ENCODE data around the gene PTCD2.
A peak's percentile ranks its signal among the peaks of the same experiment; 100 is the strongest.
"Not testable (repeated sequence)": the region's sequence is repeated elsewhere in the genome, so short reads cannot be mapped to it uniquely, and the experiment has no call there.

PTCD2 gene

GRCh38 chr5:72298136-72298535 is 22.0 kb upstream of the PTCD2 start:
- not testable (repeated sequence) for DNase-seq (ENCODE audit: low read depth, low spot score)

- no peak for DNase-seq (ENCODE audit: low read depth, low spot score)
Observed at GRCh38 chr5:72298711-72299110, 21.5 kb upstream of the PTCD2 start.

GRCh38 chr5:72300590-72301339 is 19.4 kb upstream of the PTCD2 start:
- no peak for DNase-seq (ENCODE audit: low read depth, low spot score)

- no peak for DNase-seq (ENCODE audit: low read depth, low spot score)
Observed at GRCh38 chr5:72301557-72301956, 18.6 kb upstream of the PTCD2 start.

- no peak for DNase-seq (ENCODE audit: low read depth, low spot score)
Observed at GRCh38 chr5:72302171-72302570, 18.0 kb upstream of the PTCD2 start.

GRCh38 chr5:72305194-72306142 is 14.7 kb upstream of the PTCD2 start:
- DNase-seq (ENCODE audit: low read depth, low spot score), result no peak

- no peak for DNase-seq (ENCODE audit: low read depth, low spot score)
Observed at GRCh38 chr5:72307573-72307967, 12.6 kb upstream of the PTCD2 start.

GRCh38 chr5:72307968-72308852 is 12.0 kb upstream of the PTCD2 start:
- peak; percentile 94 for DNase-seq (ENCODE audit: low read depth, low spot score)

GRCh38 chr5:72308853-72309191 is 11.4 kb upstream of the PTCD2 start:
- DNase-seq (ENCODE audit: low read depth, low spot score), result no peak

DNA sequence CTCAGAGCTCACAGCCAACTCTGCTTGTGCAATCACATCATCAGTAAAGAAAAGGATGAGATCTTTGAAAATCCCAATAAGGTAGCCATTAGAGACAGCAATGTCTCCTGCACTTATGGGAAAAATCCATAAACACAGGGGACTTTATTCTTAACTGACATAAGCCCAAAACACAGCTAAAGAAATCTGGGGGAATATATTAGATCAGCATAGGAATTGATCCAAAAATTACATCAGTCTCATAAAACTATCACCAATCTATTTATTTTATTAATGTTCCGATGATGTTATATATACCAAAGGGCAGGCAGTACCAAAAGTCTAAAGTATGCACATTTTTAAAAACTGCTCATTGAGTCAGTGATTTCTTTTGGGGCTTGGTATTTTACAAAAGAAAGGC is 7.0 kb upstream of the PTCD2 start:
- no peak for DNase-seq (ENCODE audit: low read depth, low spot score)

DNA sequence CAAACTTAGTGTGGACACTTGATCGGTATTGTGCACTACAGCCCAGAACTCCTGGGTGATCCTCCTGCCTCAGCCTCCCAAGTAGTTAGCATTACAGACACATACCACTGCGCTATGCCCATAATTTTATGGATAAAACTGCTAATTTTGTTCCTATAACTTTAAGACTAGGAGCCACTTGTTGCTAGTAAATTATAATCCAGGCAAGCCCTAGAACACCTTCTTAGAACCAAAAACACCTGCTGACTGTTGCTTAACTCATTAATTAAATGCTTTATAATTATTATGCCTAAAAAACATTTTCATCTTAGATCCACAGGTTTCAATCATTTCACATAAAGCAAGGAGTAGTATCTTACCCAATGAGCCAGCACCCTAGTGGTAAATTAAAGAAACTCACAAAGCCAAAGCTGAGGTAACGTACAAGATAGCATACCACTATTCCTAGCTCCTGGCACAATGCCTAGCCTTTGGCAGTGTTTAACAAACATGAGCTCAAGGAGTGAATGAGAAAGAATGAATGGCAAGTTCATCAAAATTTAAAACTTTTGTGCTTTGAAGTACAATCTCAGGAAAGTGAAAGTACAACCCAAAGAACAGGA is 5.5 kb upstream of the PTCD2 start:
- DNase-seq (ENCODE audit: low read depth, low spot score), result no peak

- DNase-seq (ENCODE audit: low read depth, low spot score), result not testable (repeated sequence)
Observed at GRCh38 chr5:72319435-72319975, 668 bp upstream of the PTCD2 start.

GRCh38 chr5:72324189-72324825 is 4.1 kb downstream of the PTCD2 start:
- DNase-seq (ENCODE audit: low read depth, low spot score), result no peak

DNA sequence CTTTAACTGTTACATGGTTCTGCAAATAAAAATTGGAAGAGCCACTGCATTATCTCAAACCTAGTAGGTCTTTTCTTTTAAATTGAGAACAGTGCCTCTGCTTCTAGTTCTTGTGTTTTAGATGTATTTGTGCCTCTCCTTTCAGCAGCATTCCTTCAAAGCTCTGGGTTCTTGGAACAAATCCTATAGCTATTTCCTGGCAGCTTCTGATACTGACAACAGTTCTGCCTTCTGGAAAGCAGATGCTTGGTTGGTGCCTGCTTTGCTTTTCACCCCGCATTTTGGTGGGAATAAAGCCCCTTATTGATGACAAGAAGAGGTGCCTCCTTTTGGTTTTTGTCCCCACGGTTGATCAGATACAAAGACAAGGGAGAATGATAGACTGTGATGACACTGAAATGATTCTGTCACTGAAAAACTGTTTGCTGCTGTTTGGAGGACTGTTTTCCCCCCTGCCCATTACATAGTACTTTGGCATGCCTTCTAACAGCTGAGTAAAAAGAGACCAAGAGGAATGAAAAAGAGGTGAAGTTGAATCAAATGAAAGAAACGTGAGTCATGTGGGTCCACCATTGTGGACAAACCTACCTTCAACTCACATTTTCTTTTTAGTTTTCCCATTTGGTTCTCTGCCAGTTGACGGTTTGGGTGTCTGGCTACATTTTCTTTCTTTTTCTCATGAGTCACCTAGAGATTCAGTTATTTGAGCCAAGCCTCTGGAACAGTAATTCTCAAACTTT is 5.6 kb downstream of the PTCD2 start:
- no peak for DNase-seq (ENCODE audit: low read depth, low spot score)

GRCh38 chr5:72326306-72326649 is 6.1 kb downstream of the PTCD2 start:
- no peak for DNase-seq (ENCODE audit: low read depth, low spot score)

DNA sequence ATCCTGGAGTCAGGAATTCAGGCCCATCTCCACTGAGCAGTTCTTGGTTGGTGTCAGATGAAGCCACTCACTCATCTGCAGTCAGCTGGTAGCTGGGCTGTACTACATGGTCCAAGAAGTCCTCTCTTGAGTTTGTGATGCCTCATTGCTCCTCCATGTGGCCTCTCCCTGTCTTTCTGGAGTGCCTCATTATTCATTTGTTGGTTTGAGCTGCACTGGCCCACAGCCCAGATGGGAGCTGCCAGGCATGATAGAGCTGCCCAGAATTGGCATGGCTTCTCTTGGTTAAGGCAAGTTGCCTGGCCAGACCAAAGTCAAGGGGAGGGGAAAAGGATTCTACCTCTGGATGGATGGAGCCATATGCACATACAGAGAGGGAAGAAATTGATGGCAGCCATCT is 8.0 kb downstream of the PTCD2 start:
- DNase-seq (ENCODE audit: low read depth, low spot score), result no peak

DNA sequence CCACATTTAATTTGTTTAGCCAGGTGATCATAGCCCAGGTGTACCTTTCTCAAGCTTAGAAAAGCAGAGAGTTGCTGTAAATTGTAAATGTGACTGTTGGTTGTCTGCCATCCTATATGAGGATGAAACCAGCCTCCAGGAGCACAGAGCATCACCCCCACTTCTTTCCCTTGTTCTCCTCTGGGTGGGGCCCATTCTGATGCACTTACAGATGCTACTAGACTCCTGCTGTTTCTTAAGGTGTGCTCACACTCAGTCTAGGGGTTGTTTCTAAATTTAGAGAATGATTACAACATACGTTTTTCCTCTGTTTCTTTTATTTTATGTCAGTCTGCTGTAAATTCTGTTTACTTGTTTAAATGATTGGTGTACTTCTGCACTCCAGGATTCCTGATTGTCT is 10.5 kb downstream of the PTCD2 start:
- no peak for DNase-seq (ENCODE audit: low read depth, low spot score)

GRCh38 chr5:72337159-72337558 is 17.0 kb downstream of the PTCD2 start:
- no peak for DNase-seq (ENCODE audit: low read depth, low spot score)

DNA sequence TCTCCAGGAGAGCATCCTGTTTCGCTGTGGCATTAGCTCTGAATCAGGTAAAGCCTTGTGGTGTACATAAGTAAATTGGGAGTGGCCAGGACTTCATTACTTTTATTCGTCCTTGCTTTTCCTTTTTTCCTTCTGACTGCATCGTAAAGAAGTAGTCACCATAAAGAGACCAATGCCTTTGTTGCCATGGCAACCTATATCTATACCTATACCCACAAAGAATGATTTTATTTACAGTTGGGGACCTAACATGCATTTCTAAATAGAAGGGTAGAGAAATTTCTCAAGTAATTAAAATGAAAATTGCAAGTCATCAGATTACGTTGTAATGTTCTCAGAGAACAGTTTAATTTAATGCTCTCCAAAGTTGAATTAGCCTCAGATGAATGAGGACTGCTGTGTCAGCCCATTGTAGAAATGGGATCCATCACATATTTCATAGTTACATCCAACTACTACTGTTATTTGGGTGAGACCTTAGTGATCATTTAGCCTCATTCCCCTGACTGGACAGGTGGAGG is 18.6 kb downstream of the PTCD2 start:
- no peak for DNase-seq (ENCODE audit: low read depth, low spot score)

DNA sequence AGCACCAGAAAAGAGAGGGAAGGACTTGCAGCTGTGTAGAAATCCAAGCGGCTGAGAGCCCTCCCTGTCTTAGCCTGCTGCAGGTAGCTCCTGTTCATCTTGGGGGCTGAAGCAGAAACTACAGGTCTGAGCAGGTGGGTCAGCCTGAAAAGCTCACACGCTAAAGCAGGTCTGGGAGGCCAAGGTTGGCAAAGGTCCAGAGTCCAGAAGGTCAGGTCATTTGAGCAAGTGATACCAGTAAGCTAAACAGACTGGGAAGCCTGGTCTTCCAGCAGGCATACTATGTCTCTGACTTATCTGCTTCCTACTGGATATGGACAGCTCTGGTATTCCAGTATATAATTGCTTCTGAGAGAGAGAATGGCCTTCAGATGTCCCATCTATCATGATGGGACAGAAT is 26.2 kb downstream of the PTCD2 start:
- no peak for DNase-seq (ENCODE audit: low read depth, low spot score)

Data from brain pericyte (primary cell).